Body of pancreas (tissue), 4 donors: ENCODE results near the gene LRRC37B.
"Not testable (repeated sequence)": the region's sequence is repeated elsewhere in the genome, so short reads cannot be mapped to it uniquely, and the experiment has no call there.

ENCODE experiments used
- POLR2A ChIP-seq, 3 donors: fragments of 450-650 bp; IDR thresholded peaks; one replicate each; pipeline ENCODE4 v1.6.1; 2016; ENCODE audit warnings: antibody characterized with exemption in 3 of 3, mild to moderate bottlenecking in 2 of 3
- TF ChIP-seq, protein P1 (sequence below), 7 experiments: fragments of 450-650 bp in 4 of 7; fragments of 200-600 bp in 3 of 7; sonication (generic) in 3 of 7; IDR thresholded peaks; one replicate each; pipeline ENCODE4 v1.5.1; 2016 to 2019; ENCODE audit warnings: antibody characterized with exemption in 7 of 7

DNA sequence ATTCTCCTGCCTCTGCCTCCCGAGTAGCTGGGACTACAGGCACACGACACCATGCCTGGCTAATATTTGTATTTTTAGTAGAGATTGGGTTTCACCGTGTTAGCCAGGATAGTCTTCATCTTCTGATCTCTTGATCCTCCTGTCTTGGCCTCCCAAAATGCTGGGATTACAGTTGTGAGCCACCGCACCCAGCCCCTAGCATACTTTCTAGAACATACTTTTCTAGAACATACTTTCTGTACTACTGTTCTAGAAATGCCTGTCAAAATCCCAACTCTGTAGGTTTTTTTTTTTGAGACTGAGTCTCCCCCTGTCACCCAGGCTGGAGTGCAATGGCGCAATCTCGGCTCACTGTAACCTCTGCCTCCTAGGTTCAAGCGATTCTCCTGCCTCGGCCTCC lies 43.1 kb upstream of the LRRC37B start:
- TF ChIP-seq, protein P1, sequence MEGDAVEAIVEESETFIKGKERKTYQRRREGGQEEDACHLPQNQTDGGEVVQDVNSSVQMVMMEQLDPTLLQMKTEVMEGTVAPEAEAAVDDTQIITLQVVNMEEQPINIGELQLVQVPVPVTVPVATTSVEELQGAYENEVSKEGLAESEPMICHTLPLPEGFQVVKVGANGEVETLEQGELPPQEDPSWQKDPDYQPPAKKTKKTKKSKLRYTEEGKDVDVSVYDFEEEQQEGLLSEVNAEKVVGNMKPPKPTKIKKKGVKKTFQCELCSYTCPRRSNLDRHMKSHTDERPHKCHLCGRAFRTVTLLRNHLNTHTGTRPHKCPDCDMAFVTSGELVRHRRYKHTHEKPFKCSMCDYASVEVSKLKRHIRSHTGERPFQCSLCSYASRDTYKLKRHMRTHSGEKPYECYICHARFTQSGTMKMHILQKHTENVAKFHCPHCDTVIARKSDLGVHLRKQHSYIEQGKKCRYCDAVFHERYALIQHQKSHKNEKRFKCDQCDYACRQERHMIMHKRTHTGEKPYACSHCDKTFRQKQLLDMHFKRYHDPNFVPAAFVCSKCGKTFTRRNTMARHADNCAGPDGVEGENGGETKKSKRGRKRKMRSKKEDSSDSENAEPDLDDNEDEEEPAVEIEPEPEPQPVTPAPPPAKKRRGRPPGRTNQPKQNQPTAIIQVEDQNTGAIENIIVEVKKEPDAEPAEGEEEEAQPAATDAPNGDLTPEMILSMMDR (IDR thresholded peaks at IDR 0.05): not testable (repeated sequence)
- TF ChIP-seq POLR2A (IDR thresholded peaks at IDR 0.05): not testable (repeated sequence)
